Measurements from ENCODE around the gene ZAP70. TPM values are rescaled to one million over a fixed set of nuclear protein-coding genes. Genes with fewer than 3 reads are reported as not detected.
"Not testable (repeated sequence)": the region's sequence is repeated elsewhere in the genome, so short reads cannot be mapped to it uniquely, and the experiment has no call there.

The ZAP70 gene
- total and polyA plus RNA-seq, 4 experiments from 2014 or later = 140 to 419 (median 276) TPM

- Mint-ChIP-seq H3K27me3 (peaks cover 0 to 7% of the 10 kb centered on the region in 2 donors), H3K36me3 (peaks cover 0 to 5% of the 10 kb centered on the region in 2 donors), H3K4me3 (no peak overlapping the region), H3K27ac (no peak overlapping the region), H3K4me1 (peaks cover 0 to 3% (median 0%) of the 10 kb centered on the region in 4 donors), H3K9me3 (no peaks in the 10 kb centered on the region)
- no peak overlapping the region for H3K4me3 ChIP-seq (ENCODE audit: low read length in 2 of 2)
- ChIA-PET POLR2A (ENCODE audit: partially characterized antibody) (no interaction called here), CTCF (ENCODE audit: partially characterized antibody) (no interaction called here)
- H3K27ac ChIP-seq (ENCODE audit: low read depth, low read length) = no peak overlapping the region
- no peaks in the 10 kb centered on the region for H3K4me1 ChIP-seq (ENCODE audit: insufficient read depth, low read length)
- H3K9me3 ChIP-seq (ENCODE audit: control insufficient read depth in 1 of 2, low read length in 2 of 2) = no peaks in the 10 kb centered on the region
- intact Hi-C loops (cut with micrococcal nuclease) = no loop called here
- no peaks in the 10 kb centered on the region for H3K27me3 ChIP-seq (ENCODE audit: insufficient read depth, low read length)
- H3K36me3 ChIP-seq (ENCODE audit: insufficient read depth, low read length) = no peaks in the 10 kb centered on the region
- no peak for DNase-seq
Measured at GRCh38 chr2:97671526-97671925, 41.9 kb upstream of the ZAP70 start.

- intact Hi-C loops (cut with micrococcal nuclease); H3K27ac Mint-ChIP-seq; H3K36me3 ChIP-seq (ENCODE audit: insufficient read depth, low read length); DNase-seq; POLR2A ChIA-PET (ENCODE audit: partially characterized antibody); H3K9me3 ChIP-seq (ENCODE audit: control insufficient read depth in 1 of 2, low read length in 2 of 2); H3K27ac ChIP-seq (ENCODE audit: low read depth, low read length); H3K4me3 ChIP-seq (ENCODE audit: low read length in 2 of 2); H3K4me3 Mint-ChIP-seq; H3K4me1 ChIP-seq (ENCODE audit: insufficient read depth, low read length); H3K9me3 Mint-ChIP-seq; H3K4me1 Mint-ChIP-seq; H3K36me3 Mint-ChIP-seq; H3K27me3 Mint-ChIP-seq; H3K27me3 ChIP-seq (ENCODE audit: insufficient read depth, low read length); CTCF ChIA-PET (ENCODE audit: partially characterized antibody): not testable (repeated sequence)
Measured at GRCh38 chr2:97672606-97673140, 40.7 kb upstream of the ZAP70 start.

GRCh38 chr2:97673182-97673914, 40.0 kb upstream of the ZAP70 start:
- Histone ChIP-seq H3K9me3 (ENCODE audit: control insufficient read depth in 1 of 2, low read length in 2 of 2) (no peaks in the 10 kb centered on the region), H3K27ac (ENCODE audit: low read depth, low read length) (no peak overlapping the region), H3K4me3 (ENCODE audit: low read length in 2 of 2) (no peak overlapping the region), H3K4me1 (ENCODE audit: insufficient read depth, low read length) (no peaks in the 10 kb centered on the region), H3K27me3 (ENCODE audit: insufficient read depth, low read length) (no peaks in the 10 kb centered on the region), H3K36me3 (ENCODE audit: insufficient read depth, low read length) (no peaks in the 10 kb centered on the region)
- Mint-ChIP-seq H3K4me1 (peaks cover 0 to 3% (median 0%) of the 10 kb centered on the region in 4 donors), H3K27me3 (peaks cover 0 to 9% of the 10 kb centered on the region in 2 donors), H3K27ac (peak overlapping the region in 2 of 7 donors; percentile 32 to 80), H3K4me3 (no peak overlapping the region), H3K36me3 (peaks cover 0 to 5% of the 10 kb centered on the region in 2 donors), H3K9me3 (no peaks in the 10 kb centered on the region)
- POLR2A ChIA-PET (ENCODE audit: partially characterized antibody) = no interaction called here
- intact Hi-C loops (cut with micrococcal nuclease) = no loop called here
- CTCF ChIA-PET (ENCODE audit: partially characterized antibody) = no interaction called here
- no peak for DNase-seq

- Mint-ChIP-seq H3K36me3 (peaks cover 0 to 5% of the 10 kb centered on the region in 2 donors), H3K9me3 (no peaks in the 10 kb centered on the region), H3K4me3 (no peak overlapping the region), H3K27me3 (peaks cover 0 to 9% of the 10 kb centered on the region in 2 donors), H3K4me1 (peaks cover 0 to 3% (median 0%) of the 10 kb centered on the region in 4 donors), H3K27ac (peak overlapping the region in 1 of 7 donors; percentile 32)
- Histone ChIP-seq H3K4me1 (ENCODE audit: insufficient read depth, low read length) (no peaks in the 10 kb centered on the region), H3K9me3 (ENCODE audit: control insufficient read depth in 1 of 2, low read length in 2 of 2) (no peaks in the 10 kb centered on the region), H3K27ac (ENCODE audit: low read depth, low read length) (no peak overlapping the region), H3K4me3 (ENCODE audit: low read length in 2 of 2) (no peak overlapping the region), H3K36me3 (ENCODE audit: insufficient read depth, low read length) (no peaks in the 10 kb centered on the region), H3K27me3 (ENCODE audit: insufficient read depth, low read length) (no peaks in the 10 kb centered on the region)
- CTCF ChIA-PET (ENCODE audit: partially characterized antibody) = no interaction called here
- DNase-seq = no peak
- intact Hi-C loops (cut with micrococcal nuclease) = no loop called here
- POLR2A ChIA-PET (ENCODE audit: partially characterized antibody) = no interaction called here
Measured at GRCh38 chr2:97673915-97674283, 39.5 kb upstream of the ZAP70 start.

- H3K36me3 Mint-ChIP-seq = peaks cover 0 to 5% of the 10 kb centered on the region in 2 donors
- H3K27me3 Mint-ChIP-seq = peaks cover 0 to 9% of the 10 kb centered on the region in 2 donors
- H3K4me1 Mint-ChIP-seq = peaks cover 0 to 3% (median 0%) of the 10 kb centered on the region in 4 donors
- H3K36me3 ChIP-seq (ENCODE audit: insufficient read depth, low read length) = no peaks in the 10 kb centered on the region
- no peak overlapping the region for H3K4me3 ChIP-seq (ENCODE audit: low read length in 2 of 2)
- ChIA-PET POLR2A (ENCODE audit: partially characterized antibody) (interaction anchor here (1.0 kb wide), 1 partner anchor 10 kb away, joined by 3 read pairs; no protein-coding TSS in a partner anchor), CTCF (ENCODE audit: partially characterized antibody) (interaction anchor here (0.9 to 2.4 kb wide), 4 partner anchors 10 to 62 kb away, joined by 3 to 10 read pairs (median 5); no protein-coding TSS in a partner anchor)
- H3K4me1 ChIP-seq (ENCODE audit: insufficient read depth, low read length) = no peaks in the 10 kb centered on the region
- H3K27me3 ChIP-seq (ENCODE audit: insufficient read depth, low read length) = no peaks in the 10 kb centered on the region
- H3K9me3 Mint-ChIP-seq = no peaks in the 10 kb centered on the region
- intact Hi-C loops (cut with micrococcal nuclease) = no loop called here
- no peak for DNase-seq
- H3K9me3 ChIP-seq (ENCODE audit: control insufficient read depth in 1 of 2, low read length in 2 of 2) = no peaks in the 10 kb centered on the region
- H3K27ac ChIP-seq (ENCODE audit: low read depth, low read length) = no peak overlapping the region
- H3K27ac Mint-ChIP-seq = no peak overlapping the region
- H3K4me3 Mint-ChIP-seq = no peak overlapping the region
Measured at GRCh38 chr2:97675430-97676113, 37.8 kb upstream of the ZAP70 start.

- Histone ChIP-seq H3K4me3 (ENCODE audit: low read length in 2 of 2) (no peak overlapping the region), H3K9me3 (ENCODE audit: control insufficient read depth in 1 of 2, low read length in 2 of 2) (no peaks in the 10 kb centered on the region), H3K27ac (ENCODE audit: low read depth, low read length) (no peak overlapping the region), H3K36me3 (ENCODE audit: insufficient read depth, low read length) (no peaks in the 10 kb centered on the region), H3K27me3 (ENCODE audit: insufficient read depth, low read length) (no peaks in the 10 kb centered on the region), H3K4me1 (ENCODE audit: insufficient read depth, low read length) (no peaks in the 10 kb centered on the region)
- H3K4me3 Mint-ChIP-seq = no peak overlapping the region
- H3K27ac Mint-ChIP-seq = no peak overlapping the region
- CTCF ChIA-PET (ENCODE audit: partially characterized antibody) = interaction anchor here (1.3 to 2.4 kb wide), 3 partner anchors 11 to 60 kb away, joined by 3 to 10 read pairs (median 4); no protein-coding TSS in a partner anchor
- DNase-seq = no peak
- H3K9me3 Mint-ChIP-seq = no peaks in the 10 kb centered on the region
- peaks cover 0 to 5% of the 10 kb centered on the region in 2 donors for H3K36me3 Mint-ChIP-seq
- intact Hi-C loops (cut with micrococcal nuclease) = no loop called here
- H3K27me3 Mint-ChIP-seq = peaks cover 0 to 9% of the 10 kb centered on the region in 2 donors
- peaks cover 0 to 3% (median 0%) of the 10 kb centered on the region in 4 donors for H3K4me1 Mint-ChIP-seq
- POLR2A ChIA-PET (ENCODE audit: partially characterized antibody) = no interaction called here
Measured at GRCh38 chr2:97676620-97677019, 36.8 kb upstream of the ZAP70 start.

- Histone ChIP-seq H3K9me3 (ENCODE audit: control insufficient read depth in 1 of 2, low read length in 2 of 2) (no peaks in the 10 kb centered on the region), H3K36me3 (ENCODE audit: insufficient read depth, low read length) (no peaks in the 10 kb centered on the region), H3K27ac (ENCODE audit: low read depth, low read length) (no peak overlapping the region), H3K4me1 (ENCODE audit: insufficient read depth, low read length) (no peaks in the 10 kb centered on the region), H3K4me3 (ENCODE audit: low read length in 2 of 2) (no peak overlapping the region), H3K27me3 (ENCODE audit: insufficient read depth, low read length) (no peaks in the 10 kb centered on the region)
- Mint-ChIP-seq H3K27ac (no peak overlapping the region), H3K27me3 (peaks cover 0 to 9% of the 10 kb centered on the region in 2 donors), H3K9me3 (no peaks in the 10 kb centered on the region), H3K36me3 (peaks cover 0 to 5% of the 10 kb centered on the region in 2 donors), H3K4me3 (no peak overlapping the region), H3K4me1 (peaks cover 0 to 3% (median 0%) of the 10 kb centered on the region in 4 donors)
- intact Hi-C loops (cut with micrococcal nuclease) = no loop called here
- ChIA-PET POLR2A (ENCODE audit: partially characterized antibody) (no interaction called here), CTCF (ENCODE audit: partially characterized antibody) (interaction anchor here (1.3 kb wide), 1 partner anchor 32 kb away, joined by 3 read pairs; no protein-coding TSS in a partner anchor)
- no peak for DNase-seq
Measured at GRCh38 chr2:97677480-97677879, 35.9 kb upstream of the ZAP70 start.
